ENCODE data around the gene PA2G4.

- TF ChIP-seq FOXK2 (IDR thresholded peaks at IDR 0.05) = no peak
- TF ChIP-seq SP1 (IDR thresholded peaks at IDR 0.05) = no peak
- no peak for TF ChIP-seq L3MBTL2 (conservative IDR thresholded peaks at IDR 0.05)
- TF ChIP-seq TARDBP (IDR thresholded peaks at IDR 0.05) = no peak
- TF ChIP-seq LEF1 (IDR thresholded peaks at IDR 0.05; ENCODE audit: borderline replicate concordance) = no peak
- TF ChIP-seq ELF4 (IDR thresholded peaks at IDR 0.05) = no peak
- TF ChIP-seq FOXA1 (IDR thresholded peaks at IDR 0.05) = no peak
- TF ChIP-seq ARNT (IDR thresholded peaks at IDR 0.05) = no peak
- TF ChIP-seq FOXM1 (IDR thresholded peaks at IDR 0.05; ENCODE audit: borderline replicate concordance) = no peak
- no peak for TF ChIP-seq PKNOX1 (IDR thresholded peaks at IDR 0.05)
- TF ChIP-seq NFRKB (IDR thresholded peaks at IDR 0.05) = no peak
These were observed 41.4 kb upstream of the PA2G4 start for GRCh38 chr12:56062996-56063395.
